ENCODE results near the gene MEF2B. TPM values are rescaled to one million over a fixed set of nuclear protein-coding genes. Genes with fewer than 3 reads are reported as not detected.
"Not testable (repeated sequence)": the region's sequence is repeated elsewhere in the genome, so short reads cannot be mapped to it uniquely, and the experiment has no call there.

MEF2B gene
- total RNA-seq, 1 donor from 2014 or later, result not detected

- intact Hi-C loops (cut with micrococcal nuclease), result no loop called here
- ATAC-seq, result no peak
- DNase-seq, result no peak
These were observed 7.6 kb downstream of the MEF2B start for GRCh38 chr19:19162495-19162894.

GRCh38 chr19:19160461-19161035 is 9.5 kb downstream of the MEF2B start:
- ATAC-seq, result no peak
- DNase-seq, result no peak
- intact Hi-C loops (cut with micrococcal nuclease), result no loop called here

GRCh38 chr19:19159534-19159933 is 10.5 kb downstream of the MEF2B start:
- intact Hi-C loops (cut with micrococcal nuclease), result no loop called here
- no peak for ATAC-seq
- no peak for DNase-seq

GRCh38 chr19:19157808-19158207 is 12.3 kb downstream of the MEF2B start:
- ATAC-seq, result no peak
- intact Hi-C loops (cut with micrococcal nuclease), result no loop called here
- DNase-seq, result no peak

- intact Hi-C loops (cut with micrococcal nuclease), result no loop called here
- ATAC-seq (no peak), DNase-seq (no peak)
These were observed 14.4 kb downstream of the MEF2B start for GRCh38 chr19:19155495-19156219.

GRCh38 chr19:19154768-19155494 is 15.1 kb downstream of the MEF2B start:
- intact Hi-C loops (cut with micrococcal nuclease), result no loop called here
- DNase-seq, result no peak
- ATAC-seq, result no peak

GRCh38 chr19:19152668-19153384 is 17.2 kb downstream of the MEF2B start:
- intact Hi-C loops (cut with micrococcal nuclease), result no loop called here
- ATAC-seq (no peak), DNase-seq (no peak)

- intact Hi-C loops (cut with micrococcal nuclease), result no loop called here
- DNase-seq (no peak), ATAC-seq (no peak)
These were observed 18.6 kb downstream of the MEF2B start for GRCh38 chr19:19151418-19151817.

GRCh38 chr19:19149435-19149834 is 20.6 kb downstream of the MEF2B start:
- intact Hi-C loops (cut with micrococcal nuclease), result no loop called here
- ATAC-seq (no peak), DNase-seq (no peak)

GRCh38 chr19:19148504-19148903 is 21.6 kb downstream of the MEF2B start:
- intact Hi-C loops (cut with micrococcal nuclease); ATAC-seq; DNase-seq: not testable (repeated sequence)

- intact Hi-C loops (cut with micrococcal nuclease), result no loop called here
- ATAC-seq (no peak), DNase-seq (no peak)
These were observed 22.7 kb downstream of the MEF2B start for GRCh38 chr19:19147344-19147743.

- ATAC-seq, result no peak
- intact Hi-C loops (cut with micrococcal nuclease), result no loop called here
- no peak for DNase-seq
These were observed 23.2 kb downstream of the MEF2B start for GRCh38 chr19:19146865-19147264.

- peak; percentile 86 for DNase-seq
- intact Hi-C loops (cut with micrococcal nuclease), result no loop called here
- ATAC-seq, result peak; percentile 79
These were observed 24.1 kb downstream of the MEF2B start for GRCh38 chr19:19145684-19146608.

- ATAC-seq (no peak), DNase-seq (no peak)
- intact Hi-C loops (cut with micrococcal nuclease), result no loop called here
These were observed 24.8 kb downstream of the MEF2B start for GRCh38 chr19:19145281-19145680.

- no peak for ATAC-seq
- intact Hi-C loops (cut with micrococcal nuclease), result no loop called here
These were observed 27.7 kb downstream of the MEF2B start for GRCh38 chr19:19142347-19142746.

GRCh38 chr19:19140476-19140875 is 29.6 kb downstream of the MEF2B start:
- no peak for DNase-seq
- ATAC-seq, result no peak
- intact Hi-C loops (cut with micrococcal nuclease), result no loop called here

More at GRCh38 chr19:19142347-19142746, 27.7 kb downstream of the MEF2B start:
- DNase-seq, result no peak

- intact Hi-C loops (cut with micrococcal nuclease), result loop anchor here (5.0 kb wide), 1 partner anchor 88 kb away; no protein-coding TSS in a partner anchor
- DNase-seq, result no peak
- no peak for ATAC-seq
These were observed 30.2 kb downstream of the MEF2B start for GRCh38 chr19:19139876-19140229.

GRCh38 chr19:19138109-19138981 is 31.7 kb downstream of the MEF2B start, which contains the start of gene TMEM161A:
Gene TMEM161A (minus strand): TSS chr19:19138478. CDS start chr19:19138428, 50 bp downstream.
- intact Hi-C loops (cut with micrococcal nuclease), result loop anchor here (5.0 kb wide), 1 partner anchor 86 kb away; no protein-coding TSS in a partner anchor
- DNase-seq (peak; percentile 98), ATAC-seq (peak; percentile 93)
